Astrocyte of the spinal cord (primary cell): ENCODE data around the gene SNCG.
"Not testable (repeated sequence)": the region's sequence is repeated elsewhere in the genome, so short reads cannot be mapped to it uniquely, and the experiment has no call there.

Experiments
- DNase-seq: peaks from one replicate; pipeline ENCODE4 v3.0.0; 2011; ENCODE audit warnings: low read depth, low spot score
- H3K4me3 ChIP-seq: 2 replicates; pipeline ENCODE4 v1.5.1; 2011; ENCODE audit warnings: low read depth, mild to moderate bottlenecking, low read length, moderate library complexity
- CTCF ChIP-seq: IDR thresholded peaks from 2 replicates; pipeline ENCODE4 v1.5.1; 2012; ENCODE audit warnings: low read depth, mild to moderate bottlenecking, low read length, inconsistent platforms
- in situ Hi-C: cut with HindIII; loops from 2 replicates; pipeline ENCODE4 v1.10.0; 2017; ENCODE audit warnings: low sequenced_read_pairs

The SNCG gene

GRCh38 chr10:86944907-86945306 lies 13.5 kb upstream of the SNCG start:
- H3K4me3 ChIP-seq = no peak overlapping the region
- no peak for TF ChIP-seq CTCF
- DNase-seq = no peak
- in situ Hi-C loops = no loop called here

GRCh38 chr10:86945361-86946212 lies 12.8 kb upstream of the SNCG start:
- in situ Hi-C loops = no loop called here
- H3K4me3 ChIP-seq = no peak overlapping the region
- DNase-seq = peak; percentile 30
- TF ChIP-seq CTCF = peak; percentile 41

- no peak for DNase-seq
- in situ Hi-C loops = no loop called here
- TF ChIP-seq CTCF = no peak
- H3K4me3 ChIP-seq = no peak overlapping the region
Measured at GRCh38 chr10:86946213-86947155, 11.9 kb upstream of the SNCG start.

DNA sequence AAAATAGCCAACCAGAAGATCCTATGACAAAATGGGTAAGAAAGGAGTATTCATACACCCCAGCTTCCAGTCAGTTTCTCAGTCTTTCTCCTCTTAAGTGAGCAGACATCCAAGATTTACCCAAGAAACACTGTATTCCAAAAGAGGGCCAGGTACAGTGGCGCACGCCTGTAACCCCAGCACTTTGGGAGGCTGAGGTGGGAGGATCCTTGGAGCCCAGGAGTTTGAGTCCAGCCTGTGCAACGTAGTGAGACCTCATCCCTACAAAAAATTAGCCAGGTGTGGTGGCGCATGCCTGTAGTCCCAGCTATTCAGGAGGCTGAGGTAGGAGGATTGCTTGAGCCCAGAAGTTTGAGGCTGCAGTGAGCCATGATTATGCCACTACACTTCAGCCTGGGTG lies 10.6 kb upstream of the SNCG start:
- DNase-seq, H3K4me3 ChIP-seq, in situ Hi-C loops: not testable (repeated sequence)

DNA sequence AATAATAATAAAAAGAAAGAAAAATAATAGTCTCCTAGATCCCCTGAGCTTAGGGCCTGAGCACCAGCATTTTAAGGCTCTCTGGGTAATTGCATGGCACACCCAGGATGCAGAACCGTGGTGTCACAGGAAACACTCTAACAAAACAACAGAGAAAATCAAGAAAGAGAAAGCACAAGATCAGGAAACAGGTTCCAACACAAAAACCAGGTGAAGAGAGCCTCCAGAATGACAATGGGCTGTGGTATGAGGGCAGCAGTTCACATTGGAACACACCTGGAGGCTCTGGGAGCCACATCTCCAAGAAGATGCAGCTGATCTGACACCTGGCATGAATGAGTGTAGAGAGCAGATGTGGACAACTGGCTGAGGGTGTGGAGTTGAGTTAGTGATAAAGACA lies 8.1 kb upstream of the SNCG start:
- H3K4me3 ChIP-seq = no peak overlapping the region
- DNase-seq = no peak
- TF ChIP-seq CTCF = no peak
- in situ Hi-C loops = no loop called here

- no peak for DNase-seq
- H3K4me3 ChIP-seq = no peak overlapping the region
- no peak for TF ChIP-seq CTCF
- in situ Hi-C loops = no loop called here
Measured at GRCh38 chr10:86951184-86951761, 7.1 kb upstream of the SNCG start.
